Activated CD8-positive, alpha-beta memory T cell treated with anti-CD3 and anti-CD28 coated beads, Interleukin-2, amount 10 ng/mL, durations not matched to agents 7 days and 5 days (primary cell): ENCODE measurements around the gene GRWD1. TPM values are rescaled to one million over a fixed set of nuclear protein-coding genes. Genes with fewer than 3 reads are reported as not detected.
A peak's percentile ranks its signal among the peaks of the same experiment; 100 is the strongest.

ENCODE experiments used
- ATAC-seq: fragments of 150-1000 bp; cut with Tn5 transposase; one replicate; pipeline ENCODE4 v1.10.0; 2021; ENCODE audit warnings: moderate library complexity
- CTCF ChIA-PET: fragments of 350-600 bp; sonication (Branson Sonifier 250); formaldehyde crosslinking; loops from one replicate; lab custom pipeline; 2021; ENCODE audit warnings: antibody characterized with exemption; lab: Charles Lee
- DNase-seq: peaks from one replicate; pipeline ENCODE4 v3.0.0-alpha.2; 2020
- H3K27ac Mint-ChIP-seq: one replicate; pipeline ENCODE4 v1.8.0; 2021; ENCODE audit warnings: mild to moderate bottlenecking, mixed read lengths
- H3K27me3 Mint-ChIP-seq: one replicate; pipeline ENCODE4 v1.8.0; 2021; ENCODE audit warnings: mixed read lengths
- H3K36me3 Mint-ChIP-seq: one replicate; pipeline ENCODE4 v1.8.0; 2021; ENCODE audit warnings: mild to moderate bottlenecking, mixed read lengths
- H3K4me1 Mint-ChIP-seq: one replicate; pipeline ENCODE4 v1.8.0; 2021; ENCODE audit warnings: mixed read lengths
- H3K4me3 Mint-ChIP-seq: one replicate; pipeline ENCODE4 v1.8.0; 2021; ENCODE audit warnings: mild to moderate bottlenecking, moderate library complexity, mixed read lengths
- H3K9me3 Mint-ChIP-seq: one replicate; pipeline ENCODE4 v1.8.0; 2022; ENCODE audit warnings: low read depth, mixed read lengths
- total RNA-seq, 2 experiments: library from RNA; stranded (reverse); gene quantifications; one replicate each; pipeline ENCODE4 v1.2.3, GENCODE V29; 2021

The GRWD1 gene
- total RNA-seq, 2 experiments from 2014 or later = 37.9 to 58.7 TPM

DNA sequence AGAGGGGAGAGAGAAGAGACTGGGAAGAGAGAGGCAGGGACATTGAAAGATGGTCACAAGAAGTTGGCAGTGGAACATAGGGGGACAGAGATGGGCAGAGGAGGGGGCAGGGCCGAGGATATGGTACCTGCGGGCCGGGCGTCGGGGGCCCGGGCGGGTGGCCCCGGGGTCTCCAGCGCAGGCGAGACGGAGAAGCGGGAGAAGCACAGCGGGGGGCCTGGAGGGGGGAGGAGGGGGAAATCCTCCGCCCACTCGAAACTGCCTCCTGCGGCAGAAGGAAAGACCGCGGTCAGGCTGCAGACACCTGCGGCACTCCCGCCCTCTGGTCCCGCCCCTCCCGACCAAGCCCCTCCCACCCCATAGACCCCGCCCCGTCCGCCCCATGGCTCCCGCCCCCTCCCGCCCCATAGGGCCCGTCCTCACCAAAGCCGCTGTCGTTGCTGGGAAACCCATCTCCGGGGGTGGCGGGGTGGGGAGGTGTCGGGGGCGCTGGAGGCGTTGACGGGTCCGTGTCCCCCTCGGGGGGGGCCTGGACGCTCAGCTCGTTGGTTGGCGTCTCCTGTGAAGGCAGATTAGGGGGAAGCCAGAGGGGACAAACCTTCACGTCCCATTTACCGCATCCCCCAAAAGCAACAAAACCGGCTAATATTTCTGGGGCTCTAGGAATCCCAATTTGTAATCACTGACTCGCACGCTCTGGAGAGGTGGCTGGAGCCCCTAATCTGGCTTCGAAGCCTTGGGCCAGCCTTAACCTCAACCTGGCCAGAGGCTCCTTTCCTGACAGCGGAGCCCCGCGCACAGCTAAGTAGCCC lies 45.4 kb downstream of the GRWD1 start:
- Mint-ChIP-seq H3K27me3 (peaks cover 45% of the 10 kb centered on the region), H3K27ac (no peak overlapping the region), H3K36me3 (no peaks in the 10 kb centered on the region), H3K9me3 (no peaks in the 10 kb centered on the region), H3K4me3 (no peak overlapping the region), H3K4me1 (peaks cover 30% of the 10 kb centered on the region)
- no peak for ATAC-seq
- CTCF ChIA-PET = interaction anchor here (0.8 to 4.9 kb wide), 10 partner anchors 11 to 117 kb away, joined by 3 to 72 read pairs (median 8); no protein-coding TSS in a partner anchor
- DNase-seq = peak; percentile 65

DNA sequence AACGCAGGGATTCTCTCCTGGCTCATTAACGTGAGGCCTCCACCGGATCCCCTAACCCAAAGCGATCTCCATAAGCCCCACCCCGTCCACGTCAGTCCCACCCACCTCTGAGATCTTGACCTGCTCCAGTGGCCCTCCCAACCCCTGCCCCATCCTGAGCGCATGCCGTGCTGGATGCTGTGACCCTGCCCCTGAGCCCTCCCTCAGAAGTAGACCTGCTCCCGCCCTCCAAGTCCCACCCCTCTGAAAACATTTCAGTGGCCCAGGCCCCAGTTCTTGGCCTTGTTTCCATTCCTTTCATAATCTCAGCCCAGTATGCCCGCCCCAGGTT lies 46.0 kb downstream of the GRWD1 start:
- Mint-ChIP-seq H3K36me3 (no peaks in the 10 kb centered on the region), H3K4me3 (no peak overlapping the region), H3K27ac (no peak overlapping the region), H3K9me3 (no peaks in the 10 kb centered on the region), H3K27me3 (peaks cover 47% of the 10 kb centered on the region), H3K4me1 (peaks cover 30% of the 10 kb centered on the region)
- CTCF ChIA-PET = interaction anchor here (3.9 to 4.9 kb wide), 2 partner anchors 93 to 117 kb away, joined by 22 to 72 read pairs; no protein-coding TSS in a partner anchor
- ATAC-seq (no peak), DNase-seq (no peak)

DNA sequence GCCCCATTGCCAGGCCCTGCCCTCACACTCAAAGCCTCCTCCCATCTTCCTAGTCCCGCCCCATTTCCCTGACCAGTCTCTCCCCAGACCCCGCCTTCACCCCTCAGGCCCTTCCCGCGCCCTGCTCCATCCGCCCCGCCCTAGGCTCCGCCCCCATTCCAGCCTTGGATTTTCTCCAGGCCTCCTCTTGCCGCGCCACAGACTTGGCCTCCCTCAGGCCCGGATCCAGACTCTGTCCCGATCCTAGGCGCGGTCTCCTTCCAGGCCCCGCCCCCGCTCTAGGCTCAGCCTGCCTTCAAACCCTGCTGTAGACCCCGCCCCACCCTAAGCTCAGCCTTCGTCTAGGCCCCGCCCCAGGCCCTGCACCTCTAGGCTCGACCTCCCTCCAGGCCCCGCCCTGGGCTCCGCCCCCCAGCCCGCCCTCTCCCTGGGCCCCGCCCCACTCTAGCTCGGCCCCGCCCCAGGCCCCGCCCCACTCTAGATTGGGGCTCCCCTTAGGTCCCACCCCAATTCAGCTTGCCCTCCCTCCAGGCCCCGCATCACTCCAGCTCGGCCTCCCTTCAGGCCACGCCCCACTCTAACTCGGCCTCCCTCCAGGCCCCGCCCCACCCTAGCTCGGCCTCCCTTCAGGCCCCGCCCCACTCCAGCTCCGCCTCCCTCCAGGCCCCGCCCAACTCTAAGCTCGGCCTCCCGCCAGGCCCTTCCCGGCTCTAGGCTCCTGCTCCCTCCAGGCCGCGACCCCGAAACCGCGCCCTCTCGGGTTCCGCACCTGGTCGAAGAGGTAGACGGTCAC lies 47.3 kb downstream of the GRWD1 start:
- peak; percentile 91 for DNase-seq
- Mint-ChIP-seq H3K27ac (peak overlapping the region; percentile 26), H3K27me3 (peaks cover 51% of the 10 kb centered on the region), H3K4me1 (peaks cover 30% of the 10 kb centered on the region), H3K4me3 (peak overlapping the region; percentile 26), H3K9me3 (no peaks in the 10 kb centered on the region), H3K36me3 (no peaks in the 10 kb centered on the region)
- CTCF ChIA-PET = interaction anchor here (0.9 to 4.5 kb wide), 6 partner anchors 13 to 143 kb away, joined by 3 to 30 read pairs (median 9); partner anchors contain the start of genes RPL18 and SPHK2
- peak; percentile 74 for ATAC-seq

DNA sequence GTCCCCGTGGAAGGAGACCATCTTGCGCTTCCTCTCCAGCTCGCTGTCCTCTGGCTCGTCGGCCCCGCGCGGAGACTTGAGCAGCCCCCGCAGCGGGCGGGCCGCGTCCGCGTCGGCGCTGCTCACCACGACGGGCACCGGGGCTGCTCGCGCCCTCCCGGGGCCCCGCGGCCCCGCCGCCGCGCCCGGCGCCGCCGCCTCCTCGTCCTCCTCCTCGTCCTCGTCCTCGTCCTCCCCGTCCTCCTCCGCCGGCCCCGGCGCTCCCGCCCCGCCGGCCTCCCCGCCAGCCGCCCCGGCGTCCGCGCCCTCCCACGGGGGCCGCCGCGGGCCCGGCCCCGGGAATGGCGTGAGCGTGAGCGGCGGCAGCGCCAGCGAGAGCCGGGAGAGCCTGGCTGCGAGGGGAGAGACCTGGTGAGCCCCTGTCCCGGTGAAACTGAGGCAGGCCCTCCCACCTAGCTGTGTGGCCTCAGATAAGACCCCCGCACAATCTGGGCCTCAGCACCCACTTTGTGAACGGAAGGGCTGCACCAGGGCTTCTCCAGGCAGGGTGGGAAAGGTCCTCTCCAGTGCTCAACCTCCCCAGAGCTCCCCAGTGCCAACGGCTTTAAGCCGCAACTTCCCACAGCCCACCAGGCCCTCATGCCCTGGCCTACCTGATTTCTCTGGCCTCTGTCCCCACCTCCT lies 48.1 kb downstream of the GRWD1 start:
- Mint-ChIP-seq H3K36me3 (no peaks in the 10 kb centered on the region), H3K4me3 (peak overlapping the region; percentile 26), H3K27me3 (peaks cover 51% of the 10 kb centered on the region), H3K9me3 (no peaks in the 10 kb centered on the region), H3K27ac (no peak overlapping the region), H3K4me1 (peaks cover 30% of the 10 kb centered on the region)
- ATAC-seq = peak; percentile 15
- no peak for DNase-seq
- CTCF ChIA-PET = interaction anchor here (0.9 to 4.5 kb wide), 8 partner anchors 13 to 180 kb away, joined by 3 to 30 read pairs (median 4); partner anchors contain the start of genes RPL18 and SPHK2

DNA sequence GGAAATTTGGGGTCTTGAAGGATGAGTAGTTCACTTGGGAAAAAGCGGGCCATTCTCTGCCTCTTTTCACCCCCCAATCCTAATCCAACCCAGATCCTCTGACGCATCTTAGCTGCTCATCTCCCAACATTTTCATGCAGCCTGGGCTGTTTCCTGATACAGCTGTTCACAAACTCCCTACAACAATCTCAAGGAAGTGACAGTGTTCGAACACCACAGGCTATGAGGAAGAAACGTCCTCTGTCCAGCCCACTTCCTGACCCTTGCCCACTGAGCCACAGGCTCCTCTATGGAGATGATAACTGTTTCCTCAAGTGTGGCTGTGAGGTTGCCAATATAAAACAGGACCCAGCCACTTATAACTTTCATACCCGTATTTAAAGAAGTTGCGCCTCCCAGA lies 49.6 kb downstream of the GRWD1 start:
- CTCF ChIA-PET = interaction anchor here (0.8 to 4.5 kb wide), 4 partner anchors 11 to 113 kb away, joined by 3 to 30 read pairs (median 5); no protein-coding TSS in a partner anchor
- Mint-ChIP-seq H3K4me1 (peaks cover 27% of the 10 kb centered on the region), H3K36me3 (no peaks in the 10 kb centered on the region), H3K27me3 (peaks cover 46% of the 10 kb centered on the region), H3K4me3 (no peak overlapping the region), H3K27ac (no peak overlapping the region), H3K9me3 (no peaks in the 10 kb centered on the region)
- ATAC-seq (no peak), DNase-seq (no peak)

DNA sequence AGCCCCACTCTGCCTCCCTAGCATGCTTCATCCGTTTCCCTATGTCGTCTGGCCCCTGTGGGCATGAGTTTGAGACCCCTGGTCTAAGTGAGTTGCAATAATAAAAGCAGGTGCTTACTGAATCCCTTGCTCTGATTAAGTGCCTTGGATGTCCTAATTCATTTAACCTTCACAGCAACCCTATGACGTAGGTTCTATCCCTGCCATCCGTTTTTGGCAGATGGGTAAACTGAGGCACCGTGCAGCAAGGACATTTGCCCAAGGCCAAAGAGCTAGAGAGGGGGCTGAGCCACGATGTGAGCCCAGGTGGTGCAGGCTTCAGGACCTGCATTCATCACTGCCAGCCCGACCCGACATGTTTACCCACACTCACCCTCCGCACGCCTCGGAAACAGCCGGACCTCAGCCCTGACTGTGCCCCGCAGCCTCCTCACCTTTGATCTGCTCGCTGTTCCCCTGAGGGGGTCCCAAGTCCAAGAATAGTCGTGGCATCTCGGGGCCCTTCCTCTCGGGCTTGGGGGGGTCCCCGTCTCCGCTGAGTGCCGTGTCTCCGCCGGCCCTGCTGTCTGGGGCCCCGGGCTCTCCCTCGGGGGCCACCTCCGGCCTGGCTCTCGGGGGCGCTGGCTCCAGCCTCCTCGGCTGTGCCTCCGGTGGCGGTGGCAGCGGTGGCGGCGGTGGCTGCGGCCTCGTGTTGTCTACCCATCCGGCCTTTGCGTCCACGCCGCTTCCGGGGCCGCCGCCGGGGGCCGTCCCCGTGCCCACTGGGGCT lies 51.4 kb downstream of the GRWD1 start:
- ATAC-seq (no peak), DNase-seq (peak; percentile 37)
- Mint-ChIP-seq H3K4me1 (peaks cover 20% of the 10 kb centered on the region), H3K4me3 (no peak overlapping the region), H3K9me3 (no peaks in the 10 kb centered on the region), H3K36me3 (no peaks in the 10 kb centered on the region), H3K27me3 (peaks cover 35% of the 10 kb centered on the region), H3K27ac (no peak overlapping the region)
- CTCF ChIA-PET = interaction anchor here (1.8 to 4.5 kb wide), 2 partner anchors 9 to 87 kb away, joined by 7 to 30 read pairs; no protein-coding TSS in a partner anchor

DNA sequence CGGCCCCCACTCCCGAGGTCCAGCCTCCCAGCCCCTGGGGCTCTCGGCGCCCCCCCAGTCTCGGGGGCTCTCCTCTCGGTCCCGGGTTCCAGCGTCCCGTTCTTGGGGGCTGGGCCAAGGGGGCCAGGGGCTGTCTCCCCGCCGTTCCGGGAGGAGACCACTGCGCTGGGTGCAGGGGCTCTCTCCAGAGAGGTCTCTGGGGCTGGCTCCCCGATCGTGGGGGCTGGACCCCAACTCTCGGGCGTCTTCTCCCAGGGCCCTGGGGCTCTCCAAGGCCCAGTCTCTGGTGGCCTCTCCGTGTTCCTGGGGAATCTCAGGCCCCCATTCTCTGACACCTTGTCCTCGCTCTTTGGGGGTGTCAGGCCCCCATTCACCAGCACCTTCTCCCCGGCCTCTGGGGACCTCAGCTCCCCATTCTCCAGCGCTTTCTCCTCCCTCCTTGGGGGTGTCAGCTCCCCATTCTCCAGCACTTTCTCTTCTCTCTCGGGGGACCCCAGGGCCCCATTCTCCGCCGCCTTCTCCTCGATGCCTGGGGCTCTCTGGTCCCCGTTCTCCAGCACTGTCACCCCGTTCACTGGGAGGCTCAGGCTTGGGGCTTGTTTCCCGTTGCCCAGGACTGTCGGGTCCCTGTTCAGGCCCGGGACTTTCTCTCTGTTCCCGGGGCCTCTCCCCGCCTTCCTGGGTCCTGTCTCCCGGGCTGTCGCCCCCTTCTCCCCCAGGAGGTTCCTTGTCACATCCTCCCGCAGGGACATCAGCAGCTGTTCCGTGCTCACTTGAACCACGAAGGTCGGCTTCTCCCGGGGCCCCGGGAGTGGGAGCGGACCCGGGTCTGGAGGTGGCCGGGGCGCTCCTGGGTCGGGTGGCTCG lies 52.2 kb downstream of the GRWD1 start:
- no peak overlapping the region for H3K4me3 Mint-ChIP-seq
- ATAC-seq (no peak), DNase-seq (peak; percentile 34)
- H3K36me3 Mint-ChIP-seq = no peaks in the 10 kb centered on the region
- H3K9me3 Mint-ChIP-seq = no peaks in the 10 kb centered on the region
- CTCF ChIA-PET = no interaction called here
- peaks cover 19% of the 10 kb centered on the region for H3K4me1 Mint-ChIP-seq
- H3K27ac Mint-ChIP-seq = no peak overlapping the region
- H3K27me3 Mint-ChIP-seq = peaks cover 29% of the 10 kb centered on the region

DNA sequence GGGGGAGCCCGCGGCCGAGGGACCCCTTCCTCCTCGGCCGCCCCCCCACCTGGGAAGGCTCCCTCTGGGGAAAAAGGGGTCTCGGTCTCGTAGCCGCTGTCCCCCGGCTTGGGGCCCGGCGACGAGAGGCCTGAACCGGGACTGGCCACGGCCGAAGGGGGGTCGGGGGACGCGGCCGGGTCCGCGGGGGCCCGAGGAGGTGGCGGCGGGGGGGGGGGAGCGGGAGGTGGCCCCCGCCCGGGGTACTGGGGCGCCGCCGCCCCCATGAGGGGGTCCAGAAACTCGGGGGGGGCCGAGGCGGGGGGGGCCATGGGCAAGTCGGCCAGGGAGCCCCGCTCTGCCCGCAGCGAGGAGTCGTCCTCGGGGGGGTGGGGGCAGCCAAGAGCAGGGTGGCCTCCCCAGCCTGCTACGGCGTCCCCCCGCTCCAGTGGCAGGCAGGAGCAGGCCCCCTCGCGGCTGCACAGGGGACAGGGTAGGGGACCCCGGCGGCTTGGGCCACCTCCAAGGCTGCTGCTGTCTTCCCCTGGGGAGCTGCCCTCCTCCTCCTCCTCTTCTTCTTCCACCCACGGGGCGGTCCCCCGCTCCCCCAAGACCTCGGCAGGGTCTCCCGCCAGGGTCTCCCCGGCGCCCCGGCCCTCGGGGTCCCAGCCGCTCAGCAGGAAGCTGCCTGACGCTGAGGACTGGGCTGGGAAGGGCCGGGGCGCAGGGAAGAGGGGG lies 53.0 kb downstream of the GRWD1 start:
- H3K9me3 Mint-ChIP-seq = no peaks in the 10 kb centered on the region
- H3K36me3 Mint-ChIP-seq = no peaks in the 10 kb centered on the region
- peaks cover 19% of the 10 kb centered on the region for H3K4me1 Mint-ChIP-seq
- no peak for ATAC-seq
- CTCF ChIA-PET = no interaction called here
- peaks cover 29% of the 10 kb centered on the region for H3K27me3 Mint-ChIP-seq
- no peak for DNase-seq
- no peak overlapping the region for H3K4me3 Mint-ChIP-seq
- H3K27ac Mint-ChIP-seq = no peak overlapping the region

DNA sequence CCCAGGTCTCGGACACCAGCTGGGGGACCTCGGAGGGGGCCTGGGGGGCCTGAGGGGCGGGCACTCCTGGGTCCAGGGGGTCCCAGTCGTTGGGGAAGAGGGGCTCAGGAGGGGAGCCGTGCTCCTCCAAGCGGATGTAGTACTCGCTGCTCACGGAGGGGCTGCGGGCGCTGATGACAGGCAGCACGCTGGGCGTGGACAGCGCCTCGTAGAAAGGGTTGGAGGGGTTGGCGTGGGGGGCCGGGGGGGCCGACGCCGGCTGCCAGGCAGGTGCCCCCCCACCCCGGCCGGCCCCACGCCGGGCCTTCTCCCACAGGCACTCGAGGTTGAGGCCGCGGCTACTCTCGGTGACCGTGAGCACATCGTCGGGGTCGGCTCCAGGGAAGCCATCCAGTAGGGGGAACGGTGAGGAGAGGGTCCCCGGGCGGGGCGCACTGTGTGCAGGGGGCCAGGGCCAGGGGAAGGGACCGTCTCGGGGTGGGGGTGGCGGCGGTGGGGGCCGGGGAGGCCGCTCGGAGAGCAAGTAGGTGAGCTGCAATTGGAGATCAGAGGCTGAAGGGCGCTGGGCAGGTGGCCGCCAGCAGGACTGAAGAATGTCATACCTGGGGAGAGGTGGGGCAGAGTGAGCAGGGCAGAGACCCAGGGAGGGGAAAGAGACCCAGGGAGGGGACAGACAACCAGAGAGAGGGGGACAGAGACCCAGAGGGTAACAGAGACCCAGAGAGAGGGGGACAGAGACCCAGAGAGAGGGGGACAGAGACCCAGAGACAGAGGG lies 53.7 kb downstream of the GRWD1 start:
- Mint-ChIP-seq H3K36me3 (no peaks in the 10 kb centered on the region), H3K9me3 (no peaks in the 10 kb centered on the region), H3K27me3 (peaks cover 24% of the 10 kb centered on the region), H3K4me1 (peaks cover 18% of the 10 kb centered on the region), H3K4me3 (no peak overlapping the region), H3K27ac (no peak overlapping the region)
- CTCF ChIA-PET = no interaction called here
- DNase-seq = peak; percentile 36
- ATAC-seq = no peak

DNA sequence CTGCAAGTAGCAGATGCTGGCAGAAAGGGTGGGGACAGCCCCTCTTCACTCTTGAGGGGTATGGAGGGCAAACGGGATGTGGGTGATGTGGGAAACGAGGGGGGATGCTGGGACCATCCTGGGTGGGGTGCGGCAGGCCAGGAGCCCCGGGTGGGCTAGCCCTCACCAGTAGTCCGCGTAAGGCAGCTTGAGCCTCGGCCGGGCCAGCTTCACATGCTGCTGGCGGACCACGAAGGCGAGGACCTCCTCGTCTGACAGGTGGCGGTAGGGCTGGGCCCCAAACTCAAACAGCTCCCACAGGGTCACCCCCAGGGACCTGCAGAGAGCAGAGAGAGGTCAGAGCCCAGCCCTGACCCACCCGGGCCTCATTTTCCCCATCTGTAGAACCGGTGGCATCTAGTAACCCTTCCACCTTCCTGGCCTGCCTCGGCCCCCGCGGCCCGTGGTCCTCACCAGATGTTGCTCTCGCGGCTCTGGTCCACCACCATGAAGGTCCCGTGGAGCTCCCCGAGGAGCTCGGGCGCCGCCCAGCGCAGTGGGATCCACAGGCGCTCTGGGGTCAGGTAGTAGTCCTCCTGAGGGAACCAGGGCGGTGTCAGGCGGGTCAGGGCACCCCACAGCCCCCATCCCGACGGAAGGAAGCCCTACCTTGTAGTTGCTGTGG lies 55.2 kb downstream of the GRWD1 start:
- DNase-seq (peak; percentile 38), ATAC-seq (no peak)
- Mint-ChIP-seq H3K4me3 (peak overlapping the region; percentile 49), H3K9me3 (no peaks in the 10 kb centered on the region), H3K36me3 (no peaks in the 10 kb centered on the region), H3K4me1 (peaks cover 9% of the 10 kb centered on the region), H3K27me3 (peaks cover 10% of the 10 kb centered on the region), H3K27ac (no peak overlapping the region)
- CTCF ChIA-PET = interaction anchor here (1.1 to 1.2 kb wide), 3 partner anchors 9 to 88 kb away, joined by 3 to 4 read pairs (median 3); no protein-coding TSS in a partner anchor
